Gastroesophageal sphincter (tissue), 3 donors: ENCODE results near the gene FGB.

Experiments
- EP300 ChIP-seq: sonication (generic); formaldehyde crosslinking; IDR thresholded peaks from one replicate; pipeline ENCODE4 v1.6.1; 2017; ENCODE audit warnings: antibody characterized with exemption, mild to moderate bottlenecking
- POLR2A ChIP-seq, 2 donors: fragments of 450-650 bp; IDR thresholded peaks; one replicate each; pipeline ENCODE4 v1.6.1; 2017; ENCODE audit warnings: antibody characterized with exemption in 2 of 2, mild to moderate bottlenecking in 2 of 2, moderate library complexity in 1 of 2
- POLR2AphosphoS5 ChIP-seq: sonication (generic); formaldehyde crosslinking; IDR thresholded peaks from one replicate; pipeline ENCODE4 v1.6.1; 2017; ENCODE audit warnings: antibody characterized with exemption
- TF ChIP-seq, protein P1 (sequence below), 4 experiments: fragments of 200-600 bp in 2 of 4; fragments of 450-650 bp in 2 of 4; sonication (generic) in 1 of 4; IDR thresholded peaks; one replicate each; pipeline ENCODE4 v1.5.1; 2017 to 2019; ENCODE audit warnings: antibody characterized with exemption in 4 of 4, mild to moderate bottlenecking in 2 of 4, moderate library complexity in 2 of 4

DNA sequence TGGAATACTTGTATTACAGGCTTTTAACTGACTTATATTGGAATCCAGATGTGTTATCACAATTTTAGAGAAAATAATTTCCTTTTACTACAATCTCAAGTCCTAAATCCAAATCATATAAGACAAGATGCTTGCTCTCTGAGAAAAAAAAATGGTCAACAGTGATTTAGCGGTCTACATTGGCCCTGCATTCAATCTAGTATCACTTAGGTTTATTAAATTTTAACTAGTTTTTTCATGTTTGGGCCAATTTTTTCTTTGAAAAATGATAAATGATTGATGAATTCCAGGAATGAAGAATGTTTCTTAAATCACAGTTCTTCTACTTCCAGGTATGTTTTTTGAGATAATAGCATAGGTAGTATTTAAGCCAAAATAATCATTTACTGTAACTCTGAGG lies 52.4 kb downstream of the FGB start:
- TF ChIP-seq, protein P1, sequence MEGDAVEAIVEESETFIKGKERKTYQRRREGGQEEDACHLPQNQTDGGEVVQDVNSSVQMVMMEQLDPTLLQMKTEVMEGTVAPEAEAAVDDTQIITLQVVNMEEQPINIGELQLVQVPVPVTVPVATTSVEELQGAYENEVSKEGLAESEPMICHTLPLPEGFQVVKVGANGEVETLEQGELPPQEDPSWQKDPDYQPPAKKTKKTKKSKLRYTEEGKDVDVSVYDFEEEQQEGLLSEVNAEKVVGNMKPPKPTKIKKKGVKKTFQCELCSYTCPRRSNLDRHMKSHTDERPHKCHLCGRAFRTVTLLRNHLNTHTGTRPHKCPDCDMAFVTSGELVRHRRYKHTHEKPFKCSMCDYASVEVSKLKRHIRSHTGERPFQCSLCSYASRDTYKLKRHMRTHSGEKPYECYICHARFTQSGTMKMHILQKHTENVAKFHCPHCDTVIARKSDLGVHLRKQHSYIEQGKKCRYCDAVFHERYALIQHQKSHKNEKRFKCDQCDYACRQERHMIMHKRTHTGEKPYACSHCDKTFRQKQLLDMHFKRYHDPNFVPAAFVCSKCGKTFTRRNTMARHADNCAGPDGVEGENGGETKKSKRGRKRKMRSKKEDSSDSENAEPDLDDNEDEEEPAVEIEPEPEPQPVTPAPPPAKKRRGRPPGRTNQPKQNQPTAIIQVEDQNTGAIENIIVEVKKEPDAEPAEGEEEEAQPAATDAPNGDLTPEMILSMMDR (IDR thresholded peaks at IDR 0.05) = no peak
- TF ChIP-seq POLR2A (IDR thresholded peaks at IDR 0.05) (no peak), POLR2AphosphoS5 (no peak), EP300 (no peak)
